ENCODE data around the gene ELAPOR1. TPM values are rescaled to one million over a fixed set of nuclear protein-coding genes. Genes with fewer than 3 reads are reported as not detected.
A peak's percentile ranks its signal among the peaks of the same experiment; 100 is the strongest.

ELAPOR1 gene
- total RNA-seq, 2 experiments from 2014 or later: 4.5 to 11.9 TPM

GRCh38 chr1:109156916-109157385 lies 43.0 kb downstream of the ELAPOR1 start:
- no peak for ATAC-seq
- CTCF ChIA-PET: no interaction called here
- Mint-ChIP-seq H3K27ac (no peak overlapping the region), H3K4me3 (no peak overlapping the region), H3K27me3 (no peaks in the 10 kb centered on the region), H3K9me3 (ENCODE audit: low read depth) (no peaks in the 10 kb centered on the region), H3K36me3 (no peaks in the 10 kb centered on the region), H3K4me1 (peaks cover 9% of the 10 kb centered on the region)
- DNase-seq: no peak

DNA sequence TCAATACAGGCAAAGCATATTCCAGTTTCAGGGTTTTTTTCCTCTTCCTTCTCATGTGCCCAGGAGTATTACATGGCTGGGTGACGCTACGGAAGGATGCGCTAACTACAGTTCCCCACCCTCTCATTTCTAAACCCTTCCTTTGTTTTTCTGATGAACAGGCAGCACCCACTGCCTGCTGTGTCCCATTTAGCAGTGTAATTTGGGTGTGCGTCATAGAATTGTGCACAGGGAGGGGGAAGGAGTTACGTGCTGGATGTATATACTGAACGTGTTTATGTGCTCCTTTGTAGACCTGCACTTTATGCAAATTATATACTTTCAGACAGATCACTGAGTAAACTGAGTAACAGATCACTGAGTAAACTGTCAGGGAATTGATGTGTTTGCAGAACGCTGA lies 44.5 kb downstream of the ELAPOR1 start:
- CTCF ChIA-PET: interaction anchor here (0.9 kb wide), 1 partner anchor 46 kb away, joined by 3 read pairs; a partner anchor contains a TSS
- H3K27ac Mint-ChIP-seq: no peak overlapping the region
- no peaks in the 10 kb centered on the region for H3K36me3 Mint-ChIP-seq
- H3K4me3 Mint-ChIP-seq: no peak overlapping the region
- no peaks in the 10 kb centered on the region for H3K9me3 Mint-ChIP-seq (ENCODE audit: low read depth)
- H3K4me1 Mint-ChIP-seq: peaks cover 22% of the 10 kb centered on the region
- DNase-seq: no peak
- H3K27me3 Mint-ChIP-seq: no peaks in the 10 kb centered on the region
- no peak for ATAC-seq

DNA sequence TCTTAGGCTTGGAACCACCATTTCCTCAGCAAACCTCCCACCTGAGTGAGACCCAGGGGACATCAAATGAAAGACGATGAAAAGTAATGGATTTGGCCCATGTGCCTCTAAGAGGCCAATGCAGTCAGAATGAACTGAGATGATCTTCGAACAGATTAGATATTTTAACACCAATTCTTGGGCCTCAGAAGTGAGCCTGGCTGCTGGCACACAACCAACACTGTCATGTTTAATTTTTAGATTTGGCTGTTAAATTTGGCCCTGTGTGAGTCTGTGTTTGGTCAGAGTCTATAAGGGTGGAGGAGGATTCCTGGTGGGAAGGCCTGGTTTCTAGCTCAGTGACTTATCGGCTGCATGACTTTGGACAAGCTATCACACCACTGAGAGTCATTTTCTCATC lies 45.4 kb downstream of the ELAPOR1 start:
- no peak overlapping the region for H3K27ac Mint-ChIP-seq
- DNase-seq: no peak
- H3K4me3 Mint-ChIP-seq: no peak overlapping the region
- H3K9me3 Mint-ChIP-seq (ENCODE audit: low read depth): no peaks in the 10 kb centered on the region
- CTCF ChIA-PET: interaction anchor here (0.9 kb wide), 1 partner anchor 46 kb away, joined by 3 read pairs; a partner anchor contains a TSS
- H3K27me3 Mint-ChIP-seq: no peaks in the 10 kb centered on the region
- peaks cover 30% of the 10 kb centered on the region for H3K4me1 Mint-ChIP-seq
- ATAC-seq: no peak
- H3K36me3 Mint-ChIP-seq: no peaks in the 10 kb centered on the region

DNA sequence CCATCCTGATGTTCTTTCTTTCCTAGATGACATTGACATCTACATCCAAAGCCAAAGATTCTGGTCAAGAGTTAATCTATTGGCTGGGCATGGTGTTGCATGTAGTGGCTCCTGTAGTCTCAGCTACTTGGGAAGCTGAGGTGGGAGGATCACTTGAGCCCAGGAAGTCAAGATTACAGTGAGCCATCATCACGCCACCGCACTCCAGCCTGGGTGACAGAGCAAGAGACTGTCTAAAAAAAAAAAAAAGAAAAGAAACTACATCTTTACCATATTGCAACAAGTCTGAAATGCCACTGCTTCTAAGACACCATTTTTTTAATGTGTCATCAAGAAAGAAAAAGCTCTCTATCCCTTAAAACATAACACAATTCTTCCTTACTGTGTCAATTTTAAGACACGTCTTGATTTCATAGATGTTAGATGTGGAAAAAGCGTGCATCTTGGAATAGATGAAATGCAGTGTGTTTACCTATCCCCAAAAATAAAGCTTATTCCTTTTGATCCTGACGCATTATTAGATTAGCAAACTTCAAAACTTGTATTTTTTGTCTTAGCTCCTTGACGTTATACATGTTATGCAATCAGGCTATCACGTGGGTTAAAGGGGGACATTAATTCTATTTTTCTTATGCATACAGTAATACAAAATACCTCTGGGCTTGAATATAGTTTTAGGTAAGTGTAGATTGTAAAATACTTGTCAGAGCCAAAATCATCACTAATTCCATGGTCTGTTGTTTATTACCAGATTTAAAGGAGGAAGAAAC lies 46.3 kb downstream of the ELAPOR1 start:
- Mint-ChIP-seq H3K27ac (no peak overlapping the region), H3K4me1 (peaks cover 30% of the 10 kb centered on the region), H3K4me3 (no peak overlapping the region), H3K36me3 (no peaks in the 10 kb centered on the region), H3K27me3 (no peaks in the 10 kb centered on the region), H3K9me3 (ENCODE audit: low read depth) (no peaks in the 10 kb centered on the region)
- DNase-seq: no peak
- no peak for ATAC-seq
- CTCF ChIA-PET: interaction anchor here (1.0 kb wide), 1 partner anchor 60 kb away, joined by 6 read pairs; no protein-coding TSS in a partner anchor

GRCh38 chr1:109161858-109162606 lies 48.1 kb downstream of the ELAPOR1 start:
- Mint-ChIP-seq H3K27me3 (no peaks in the 10 kb centered on the region), H3K27ac (peak overlapping the region; percentile 82), H3K4me1 (peaks cover 32% of the 10 kb centered on the region), H3K4me3 (peak overlapping the region; percentile 52), H3K36me3 (no peaks in the 10 kb centered on the region), H3K9me3 (ENCODE audit: low read depth) (no peaks in the 10 kb centered on the region)
- DNase-seq (peak; percentile 83), ATAC-seq (peak; percentile 92)
- CTCF ChIA-PET: interaction anchor here (0.8 to 2.6 kb wide), 5 partner anchors 8 to 61 kb away, joined by 3 to 12 read pairs (median 8); a partner anchor contains a TSS

DNA sequence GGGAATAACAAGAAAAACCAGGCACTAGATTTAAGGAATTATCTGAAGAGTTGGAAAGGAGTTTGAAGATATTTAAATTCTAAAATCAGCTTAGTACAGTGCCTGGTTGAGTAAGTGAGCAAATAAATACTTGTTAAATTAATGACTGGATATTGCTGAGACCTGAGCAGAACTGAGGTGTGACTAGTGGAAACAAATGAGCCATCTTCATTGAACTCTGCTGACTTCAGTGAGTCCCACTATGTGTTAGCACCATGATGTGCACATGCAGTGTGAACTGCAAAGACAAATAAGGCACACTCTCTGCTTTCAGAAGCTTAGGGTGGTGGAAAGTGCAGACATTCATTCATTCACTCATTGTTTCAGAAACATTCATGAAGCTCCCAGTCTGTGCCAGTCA lies 48.7 kb downstream of the ELAPOR1 start:
- peak; percentile 42 for ATAC-seq
- H3K9me3 Mint-ChIP-seq (ENCODE audit: low read depth): no peaks in the 10 kb centered on the region
- no peaks in the 10 kb centered on the region for H3K27me3 Mint-ChIP-seq
- H3K27ac Mint-ChIP-seq: peak overlapping the region; percentile 82
- no peak overlapping the region for H3K4me3 Mint-ChIP-seq
- peaks cover 36% of the 10 kb centered on the region for H3K4me1 Mint-ChIP-seq
- no peak for DNase-seq
- no peaks in the 10 kb centered on the region for H3K36me3 Mint-ChIP-seq
- CTCF ChIA-PET: interaction anchor here (1.0 to 2.6 kb wide), 5 partner anchors 9 to 369 kb away, joined by 3 to 12 read pairs (median 8); a partner anchor contains a TSS

DNA sequence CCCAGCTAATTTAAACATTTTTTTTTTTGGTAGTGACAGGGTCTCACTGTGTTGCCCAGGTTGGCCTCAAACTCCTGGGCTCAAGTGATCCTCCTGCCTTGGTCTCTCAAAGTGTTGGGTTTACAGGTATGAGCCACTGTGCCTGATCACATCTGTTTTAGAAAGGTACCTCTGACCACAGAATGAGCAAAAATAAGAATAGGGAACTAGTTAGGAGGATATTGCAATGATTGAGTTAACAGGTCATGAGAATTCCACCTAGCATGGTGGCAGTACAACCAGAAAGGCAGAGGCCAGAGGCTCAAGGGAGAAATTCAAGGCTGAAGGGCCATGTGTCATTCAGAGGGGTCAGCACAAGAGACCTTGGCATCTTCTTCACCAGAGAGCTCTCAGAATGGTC lies 49.6 kb downstream of the ELAPOR1 start:
- ATAC-seq: no peak
- no peak overlapping the region for H3K27ac Mint-ChIP-seq
- CTCF ChIA-PET: interaction anchor here (1.0 to 2.6 kb wide), 4 partner anchors 28 to 369 kb away, joined by 3 to 12 read pairs (median 6); a partner anchor contains a TSS

More for the DNA sequence above, 49.6 kb downstream of the ELAPOR1 start:
- no peaks in the 10 kb centered on the region for H3K27me3 Mint-ChIP-seq
- no peak for DNase-seq
- H3K4me3 Mint-ChIP-seq: no peak overlapping the region
- H3K36me3 Mint-ChIP-seq: no peaks in the 10 kb centered on the region
- H3K4me1 Mint-ChIP-seq: peaks cover 39% of the 10 kb centered on the region
- no peaks in the 10 kb centered on the region for H3K9me3 Mint-ChIP-seq (ENCODE audit: low read depth)

Other genes starting within 250 kb of the ELAPOR1 start
- 10 to 100 TPM; 30.8 to 47.3 TPM for gene GPSM2, start 237.1 kb upstream of the ELAPOR1 start, total RNA-seq
- gene CLCC1, start 150.6 kb upstream of the ELAPOR1 start, total RNA-seq: 10 to 100 TPM; 14.0 to 16.6 TPM
- gene WDR47, start 72.0 kb upstream of the ELAPOR1 start, total RNA-seq: 10 to 100 TPM; 10.7 to 12.0 TPM
- 10 to 100 TPM; 18.1 to 26.4 TPM for gene TAF13, start 38.1 kb upstream of the ELAPOR1 start, total RNA-seq
- gene TMEM167B, start 23.4 kb upstream of the ELAPOR1 start, total RNA-seq: 10 to 100 TPM; 21.8 to 27.0 TPM
- 100 to 1,000 TPM; 148 to 194 TPM for gene SARS1, start 99.8 kb downstream of the ELAPOR1 start, total RNA-seq
- 1 to 10 TPM; 3.3 to 4.0 TPM for gene CELSR2, start 135.4 kb downstream of the ELAPOR1 start, total RNA-seq
- 10 to 100 TPM; 19.6 to 36.1 TPM for gene PSRC1, start 169.0 kb downstream of the ELAPOR1 start, total RNA-seq
- not detected for gene MYBPHL, start 192.9 kb downstream of the ELAPOR1 start, total RNA-seq

Measured in activated CD8-positive, alpha-beta memory T cell treated with anti-CD3 and anti-CD28 coated beads, Interleukin-2, amount 10 ng/mL, durations not matched to agents 7 days and 5 days (primary cell).